ENCODE measurements around the gene LONRF2. TPM values are rescaled to one million over a fixed set of nuclear protein-coding genes. Genes with fewer than 3 reads are reported as not detected.
A peak's percentile ranks its signal among the peaks of the same experiment; 100 is the strongest.
"Not testable (repeated sequence)": the region's sequence is repeated elsewhere in the genome, so short reads cannot be mapped to it uniquely, and the experiment has no call there.

The LONRF2 gene
- total RNA-seq (ENCODE audit: unreplicated experiment): not detected
- long read RNA-seq: 0 reads

DNA sequence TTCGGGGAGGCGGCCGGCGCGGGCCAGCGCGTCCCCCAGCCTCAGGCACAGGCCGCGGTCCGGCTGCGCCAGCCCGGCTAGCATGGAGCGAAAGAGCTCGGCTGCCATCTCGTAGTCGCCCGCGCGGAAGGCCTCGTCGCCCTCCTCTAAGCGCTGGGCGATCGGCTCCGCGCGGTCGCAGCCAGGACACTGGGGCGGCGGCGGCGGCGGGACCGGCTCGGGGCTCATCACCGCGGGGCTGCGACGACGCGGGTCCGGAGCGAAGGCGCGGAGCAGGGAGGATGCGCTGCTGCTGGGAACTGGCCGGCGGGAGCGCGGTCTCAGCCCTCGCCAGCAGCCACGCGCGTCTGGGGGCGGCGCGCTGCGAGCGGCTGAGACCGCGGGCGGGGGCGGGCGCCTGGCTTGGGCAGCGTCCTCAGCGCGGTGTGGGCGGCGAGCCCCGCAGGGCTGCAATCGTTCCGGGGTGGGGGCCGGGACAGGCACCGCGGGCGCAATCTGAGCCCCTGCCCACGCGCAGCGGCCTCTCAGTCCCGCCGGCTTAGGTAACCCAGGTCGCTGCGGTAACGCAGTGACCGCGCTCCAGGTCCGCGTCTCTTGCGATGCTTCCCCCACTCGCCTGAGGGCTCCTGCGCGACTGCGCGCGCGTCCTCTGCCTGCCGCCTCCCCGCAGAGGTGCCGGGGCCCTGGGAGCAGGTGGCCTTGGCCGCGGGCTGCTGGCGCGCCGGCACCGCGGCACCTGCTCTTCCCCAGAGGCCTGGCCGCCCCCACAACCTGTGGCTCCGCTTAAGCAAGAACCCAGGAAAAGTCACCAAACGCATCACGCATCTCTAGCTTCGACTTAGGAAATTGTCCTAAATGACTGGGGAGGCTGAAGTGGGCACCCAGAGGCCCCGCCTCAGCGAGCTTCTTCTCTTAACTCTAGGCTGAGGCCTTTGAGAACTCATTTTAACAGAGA is at the start of gene LONRF2:
Gene LONRF2, minus strand, starts transcription at position 636 of the 955 bp plus-strand sequence. Its CDS starts 408 bp downstream, at position 228.
- Mint-ChIP-seq H3K27me3 (ENCODE audit: unreplicated experiment) (peaks cover 6% of the 10 kb centered on the region), H3K27ac (ENCODE audit: unreplicated experiment) (no peak within 1 kb of the TSS), H3K4me3 (ENCODE audit: unreplicated experiment) (peak within 1 kb of the TSS; percentile 85), H3K9me3 (ENCODE audit: unreplicated experiment) (no peaks in the 10 kb centered on the region), H3K4me1 (ENCODE audit: unreplicated experiment) (no peaks in the 10 kb centered on the region), H3K36me3 (ENCODE audit: low read depth, unreplicated experiment) (peaks cover 4% of the 10 kb centered on the region)
- TF ChIP-seq, protein P1, sequence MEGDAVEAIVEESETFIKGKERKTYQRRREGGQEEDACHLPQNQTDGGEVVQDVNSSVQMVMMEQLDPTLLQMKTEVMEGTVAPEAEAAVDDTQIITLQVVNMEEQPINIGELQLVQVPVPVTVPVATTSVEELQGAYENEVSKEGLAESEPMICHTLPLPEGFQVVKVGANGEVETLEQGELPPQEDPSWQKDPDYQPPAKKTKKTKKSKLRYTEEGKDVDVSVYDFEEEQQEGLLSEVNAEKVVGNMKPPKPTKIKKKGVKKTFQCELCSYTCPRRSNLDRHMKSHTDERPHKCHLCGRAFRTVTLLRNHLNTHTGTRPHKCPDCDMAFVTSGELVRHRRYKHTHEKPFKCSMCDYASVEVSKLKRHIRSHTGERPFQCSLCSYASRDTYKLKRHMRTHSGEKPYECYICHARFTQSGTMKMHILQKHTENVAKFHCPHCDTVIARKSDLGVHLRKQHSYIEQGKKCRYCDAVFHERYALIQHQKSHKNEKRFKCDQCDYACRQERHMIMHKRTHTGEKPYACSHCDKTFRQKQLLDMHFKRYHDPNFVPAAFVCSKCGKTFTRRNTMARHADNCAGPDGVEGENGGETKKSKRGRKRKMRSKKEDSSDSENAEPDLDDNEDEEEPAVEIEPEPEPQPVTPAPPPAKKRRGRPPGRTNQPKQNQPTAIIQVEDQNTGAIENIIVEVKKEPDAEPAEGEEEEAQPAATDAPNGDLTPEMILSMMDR (IDR thresholded peaks at IDR 0.05; ENCODE audit: unreplicated experiment): no peak
- peak; percentile 28 for DNase-seq (ENCODE audit: low spot score)

DNA sequence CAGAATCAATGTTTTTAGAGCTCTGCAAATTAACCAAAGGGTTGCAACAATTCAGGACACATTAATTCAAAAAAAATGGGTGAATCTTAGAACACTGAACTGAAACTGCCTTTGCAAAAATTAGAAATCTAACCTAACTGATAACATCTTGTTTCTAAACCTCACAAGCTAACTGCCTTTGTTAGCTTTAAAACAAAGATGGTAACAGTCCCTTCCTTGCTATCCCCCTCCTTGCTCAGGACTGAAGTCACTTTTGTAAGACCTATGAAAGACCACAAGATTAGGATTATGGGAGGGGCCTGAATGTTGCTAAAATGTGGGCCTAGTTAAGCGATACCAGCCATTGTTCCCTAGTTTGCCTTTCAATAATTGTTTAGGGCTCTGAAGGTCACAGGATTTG is 44.9 kb upstream of the LONRF2 start:
- Mint-ChIP-seq H3K36me3 (ENCODE audit: low read depth, unreplicated experiment) (peaks cover 7% of the 10 kb centered on the region), H3K4me3 (ENCODE audit: unreplicated experiment) (no peak overlapping the region)

DNA sequence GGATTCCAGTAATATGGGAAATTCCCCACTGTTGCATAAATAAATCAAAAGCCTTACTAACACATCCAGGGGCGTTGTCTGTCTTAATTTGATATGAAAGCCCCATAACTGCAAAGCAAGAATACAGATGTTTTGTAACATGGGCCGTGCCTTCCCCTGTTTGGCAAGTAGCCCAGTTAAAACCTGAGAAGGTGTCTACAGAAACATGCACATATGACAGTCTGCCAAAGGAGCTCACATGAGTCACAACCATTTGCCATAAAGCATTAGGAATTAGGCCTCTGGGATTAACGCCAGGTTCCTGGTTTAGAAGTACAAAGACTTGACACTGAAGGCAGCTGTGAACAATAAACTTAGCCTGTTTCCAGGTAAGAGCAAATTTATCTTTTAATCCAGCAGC is 43.1 kb upstream of the LONRF2 start:
- TF ChIP-seq, protein P1 (IDR thresholded peaks at IDR 0.05; ENCODE audit: unreplicated experiment): no peak
- H3K4me3 Mint-ChIP-seq (ENCODE audit: unreplicated experiment): no peak overlapping the region
- no peak for DNase-seq (ENCODE audit: low spot score)
- H3K4me1 Mint-ChIP-seq (ENCODE audit: unreplicated experiment): peaks cover 4% of the 10 kb centered on the region
- H3K27me3 Mint-ChIP-seq (ENCODE audit: unreplicated experiment): no peaks in the 10 kb centered on the region
- H3K9me3 Mint-ChIP-seq (ENCODE audit: unreplicated experiment): peaks cover 4% of the 10 kb centered on the region
- H3K27ac Mint-ChIP-seq (ENCODE audit: unreplicated experiment): no peak overlapping the region
- peaks cover 7% of the 10 kb centered on the region for H3K36me3 Mint-ChIP-seq (ENCODE audit: low read depth, unreplicated experiment)

More for the DNA sequence above, 44.9 kb upstream of the LONRF2 start:
- H3K4me1 Mint-ChIP-seq (ENCODE audit: unreplicated experiment): peaks cover 4% of the 10 kb centered on the region
- H3K9me3 Mint-ChIP-seq (ENCODE audit: unreplicated experiment): no peaks in the 10 kb centered on the region
- no peak overlapping the region for H3K27ac Mint-ChIP-seq (ENCODE audit: unreplicated experiment)
- no peaks in the 10 kb centered on the region for H3K27me3 Mint-ChIP-seq (ENCODE audit: unreplicated experiment)
- no peak for DNase-seq (ENCODE audit: low spot score)
- TF ChIP-seq, protein P1 (IDR thresholded peaks at IDR 0.05; ENCODE audit: unreplicated experiment): no peak

DNA sequence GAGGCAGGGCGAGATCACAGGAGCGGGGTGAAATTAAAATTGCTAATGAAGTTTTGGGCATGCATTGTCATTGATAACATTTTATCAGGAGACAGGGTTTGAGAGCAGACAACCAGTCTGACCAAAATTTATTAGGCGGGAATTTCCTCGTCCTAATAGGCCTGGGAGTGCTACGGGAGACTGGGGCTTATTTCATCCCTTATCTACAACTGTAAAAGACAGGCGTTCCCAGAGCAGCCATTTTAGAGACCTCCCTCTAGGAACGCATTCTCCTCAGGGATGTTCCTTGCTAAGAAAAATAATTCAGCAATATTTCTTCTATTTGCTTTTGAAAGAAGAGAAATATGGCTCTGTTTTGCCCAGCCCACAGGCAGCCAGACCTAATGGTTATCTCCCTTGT is 40.0 kb upstream of the LONRF2 start:
- not testable (repeated sequence) for H3K36me3 Mint-ChIP-seq (ENCODE audit: low read depth, unreplicated experiment); H3K27me3 Mint-ChIP-seq (ENCODE audit: unreplicated experiment); DNase-seq (ENCODE audit: low spot score); H3K4me1 Mint-ChIP-seq (ENCODE audit: unreplicated experiment); H3K4me3 Mint-ChIP-seq (ENCODE audit: unreplicated experiment); H3K27ac Mint-ChIP-seq (ENCODE audit: unreplicated experiment); H3K9me3 Mint-ChIP-seq (ENCODE audit: unreplicated experiment)

DNA sequence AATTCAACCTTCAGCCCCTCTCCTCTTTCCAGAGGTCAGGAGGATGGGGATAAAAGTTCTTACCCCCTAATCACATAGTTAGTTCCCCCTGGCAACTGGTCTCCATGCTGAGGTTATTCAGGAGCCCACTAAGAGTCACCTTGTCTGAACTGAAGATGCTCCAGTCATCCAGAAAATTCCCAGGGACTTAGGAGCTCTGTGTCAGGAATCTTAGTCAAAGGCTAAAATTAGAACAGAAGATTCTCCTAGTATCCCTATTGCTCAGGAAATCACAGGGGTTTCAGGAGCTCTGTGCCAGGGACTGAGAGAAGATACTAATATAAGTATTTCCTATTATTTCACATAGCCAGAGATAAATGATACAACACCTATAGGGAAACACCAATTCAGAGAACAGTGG is 37.3 kb upstream of the LONRF2 start:
- no peak for DNase-seq (ENCODE audit: low spot score)
- TF ChIP-seq, protein P1 (IDR thresholded peaks at IDR 0.05; ENCODE audit: unreplicated experiment): no peak
- Mint-ChIP-seq H3K4me3 (ENCODE audit: unreplicated experiment) (no peak overlapping the region), H3K4me1 (ENCODE audit: unreplicated experiment) (no peaks in the 10 kb centered on the region), H3K9me3 (ENCODE audit: unreplicated experiment) (peaks cover 4% of the 10 kb centered on the region), H3K36me3 (ENCODE audit: low read depth, unreplicated experiment) (peaks cover 7% of the 10 kb centered on the region), H3K27me3 (ENCODE audit: unreplicated experiment) (peaks cover under 1% of the 10 kb centered on the region), H3K27ac (ENCODE audit: unreplicated experiment) (no peak overlapping the region)
